Osteoblast (primary cell): ENCODE data around the gene LZTS3. TPM values are rescaled to one million over a fixed set of nuclear protein-coding genes. Genes with fewer than 3 reads are reported as not detected.

Source experiments
- DNase-seq: peaks from one replicate; pipeline ENCODE4 v3.0.0; 2011; ENCODE audit warnings: low spot score, mixed read lengths; ENCODE audit not compliant: insufficient read length; ENCODE audit errors: missing footprints
- H2AFZ ChIP-seq: 2 replicates; pipeline ENCODE4 v1.6.0; 2011; ENCODE audit warnings: mild to moderate bottlenecking, low read length
- H3K27ac ChIP-seq: 2 replicates; pipeline ENCODE4 v1.5.1; 2011; ENCODE audit warnings: mild to moderate bottlenecking, low read depth, low read length, moderate library complexity
- H3K27me3 ChIP-seq: 2 replicates; pipeline ENCODE4 v1.6.0; 2012; ENCODE audit warnings: mild to moderate bottlenecking, control low read depth, inconsistent platforms, low read length, moderate library complexity; ENCODE audit not compliant: insufficient read depth
- H3K36me3 ChIP-seq: 2 replicates; pipeline ENCODE4 v1.5.1; 2011; ENCODE audit warnings: mild to moderate bottlenecking, low read length, control low read depth, moderate library complexity; ENCODE audit not compliant: insufficient read depth
- H3K4me1 ChIP-seq: 2 replicates; pipeline ENCODE4 v1.5.1; 2011; ENCODE audit warnings: mild to moderate bottlenecking, low read length, control low read depth, moderate library complexity; ENCODE audit not compliant: insufficient read depth
- H3K4me2 ChIP-seq: 2 replicates; pipeline ENCODE4 v1.6.0; 2011; ENCODE audit warnings: mild to moderate bottlenecking, low read length; ENCODE audit not compliant: insufficient read depth
- H3K4me3 ChIP-seq: fragments of 200-600 bp; sonication (generic); 3 replicates; pipeline ENCODE4 v1.5.1; 2012; ENCODE audit warnings: mild to moderate bottlenecking, low read length, inconsistent platforms; ENCODE audit not compliant: insufficient read depth
- H3K79me2 ChIP-seq: 2 replicates; pipeline ENCODE4 v1.6.0; 2012; ENCODE audit warnings: mild to moderate bottlenecking, low read length, control low read depth, inconsistent platforms; ENCODE audit not compliant: insufficient read depth
- H3K9me3 ChIP-seq: 2 replicates; pipeline ENCODE4 v1.5.1; 2011; ENCODE audit warnings: low read depth, low read length, control low read depth
- H4K20me1 ChIP-seq: 2 replicates; pipeline ENCODE4 v1.6.0; 2012; ENCODE audit warnings: mild to moderate bottlenecking, low read length, control low read depth; ENCODE audit not compliant: insufficient read depth
- total RNA-seq: library from RNA; depleted of rRNA; stranded (reverse); fragments of >200 nt; gene quantifications from 2 replicates; pipeline ENCODE4 v1.2.3, GENCODE V29; 2012
- TF ChIP-seq, protein P1 (sequence below): IDR thresholded peaks from 2 replicates; pipeline ENCODE4 v1.5.1; 2011; ENCODE audit warnings: mild to moderate bottlenecking, low read depth, low read length, moderate library complexity; ENCODE audit errors: extremely low read depth

The LZTS3 gene
- total RNA-seq, 1 donor: 3.6 TPM

GRCh38 chr20:3161316-3162079 lies 11.9 kb downstream of the LZTS3 start:
- peak overlapping the region; percentile 41 for H2AFZ ChIP-seq
- no peak overlapping the region for H3K4me2 ChIP-seq
- H3K79me2 ChIP-seq: peaks cover 35% of the 10 kb centered on the region
- peaks cover 19% of the 10 kb centered on the region for H3K4me1 ChIP-seq
- H4K20me1 ChIP-seq: peaks cover 29% of the 10 kb centered on the region
- H3K9me3 ChIP-seq: no peaks in the 10 kb centered on the region
- H3K4me3 ChIP-seq: no peak overlapping the region
- TF ChIP-seq, protein P1, sequence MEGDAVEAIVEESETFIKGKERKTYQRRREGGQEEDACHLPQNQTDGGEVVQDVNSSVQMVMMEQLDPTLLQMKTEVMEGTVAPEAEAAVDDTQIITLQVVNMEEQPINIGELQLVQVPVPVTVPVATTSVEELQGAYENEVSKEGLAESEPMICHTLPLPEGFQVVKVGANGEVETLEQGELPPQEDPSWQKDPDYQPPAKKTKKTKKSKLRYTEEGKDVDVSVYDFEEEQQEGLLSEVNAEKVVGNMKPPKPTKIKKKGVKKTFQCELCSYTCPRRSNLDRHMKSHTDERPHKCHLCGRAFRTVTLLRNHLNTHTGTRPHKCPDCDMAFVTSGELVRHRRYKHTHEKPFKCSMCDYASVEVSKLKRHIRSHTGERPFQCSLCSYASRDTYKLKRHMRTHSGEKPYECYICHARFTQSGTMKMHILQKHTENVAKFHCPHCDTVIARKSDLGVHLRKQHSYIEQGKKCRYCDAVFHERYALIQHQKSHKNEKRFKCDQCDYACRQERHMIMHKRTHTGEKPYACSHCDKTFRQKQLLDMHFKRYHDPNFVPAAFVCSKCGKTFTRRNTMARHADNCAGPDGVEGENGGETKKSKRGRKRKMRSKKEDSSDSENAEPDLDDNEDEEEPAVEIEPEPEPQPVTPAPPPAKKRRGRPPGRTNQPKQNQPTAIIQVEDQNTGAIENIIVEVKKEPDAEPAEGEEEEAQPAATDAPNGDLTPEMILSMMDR: no peak
- no peak overlapping the region for H3K27ac ChIP-seq
- no peaks in the 10 kb centered on the region for H3K27me3 ChIP-seq
- DNase-seq: peak; percentile 80
- H3K36me3 ChIP-seq: no peaks in the 10 kb centered on the region

GRCh38 chr20:3160418-3160817 lies 12.9 kb downstream of the LZTS3 start:
- Histone ChIP-seq H3K27me3 (no peaks in the 10 kb centered on the region), H3K79me2 (peaks cover 46% of the 10 kb centered on the region), H3K27ac (no peak overlapping the region), H3K4me1 (peaks cover 19% of the 10 kb centered on the region), H4K20me1 (peaks cover 35% of the 10 kb centered on the region), H3K4me2 (peak overlapping the region; percentile 100), H3K9me3 (no peaks in the 10 kb centered on the region), H2AFZ (no peak overlapping the region), H3K36me3 (no peaks in the 10 kb centered on the region), H3K4me3 (no peak overlapping the region)
- peak; percentile 38 for DNase-seq
- TF ChIP-seq, protein P1: no peak

GRCh38 chr20:3158968-3159431 lies 14.3 kb downstream of the LZTS3 start:
- H4K20me1 ChIP-seq: peaks cover 40% of the 10 kb centered on the region
- peak; percentile 85 for DNase-seq

DNA sequence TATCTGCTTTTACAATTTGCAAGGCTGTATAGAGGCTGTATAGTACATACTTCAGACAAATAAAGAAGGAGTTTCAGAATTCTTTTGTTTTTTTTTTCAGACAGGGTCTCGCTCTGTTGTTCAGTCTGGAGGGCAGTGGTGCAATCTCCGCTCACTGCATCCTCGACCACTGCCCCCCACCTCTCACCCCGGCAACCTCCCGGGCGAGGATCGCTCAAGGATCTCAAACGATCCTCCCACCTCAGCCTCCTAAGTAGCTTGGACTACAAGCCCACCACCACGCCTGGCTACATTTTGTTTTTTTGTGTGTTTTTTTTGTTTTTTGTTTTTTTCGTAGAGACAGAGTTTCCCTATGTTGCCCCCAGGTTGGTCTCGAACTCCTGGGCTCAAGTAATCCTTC lies 15.5 kb downstream of the LZTS3 start:
- H3K9me3 ChIP-seq: no peaks in the 10 kb centered on the region
- H3K36me3 ChIP-seq: peaks cover 8% of the 10 kb centered on the region
- no peaks in the 10 kb centered on the region for H3K27me3 ChIP-seq
- peak overlapping the region; percentile 100 for H3K4me2 ChIP-seq
- H3K4me3 ChIP-seq: peak overlapping the region; percentile 37
- TF ChIP-seq, protein P1: no peak
- peak overlapping the region; percentile 41 for H3K27ac ChIP-seq
- H3K4me1 ChIP-seq: peaks cover 19% of the 10 kb centered on the region
- H4K20me1 ChIP-seq: peaks cover 49% of the 10 kb centered on the region
- H2AFZ ChIP-seq: no peak overlapping the region
- H3K79me2 ChIP-seq: peaks cover 70% of the 10 kb centered on the region
- DNase-seq: no peak

More at GRCh38 chr20:3158968-3159431, 14.3 kb downstream of the LZTS3 start:
- peaks cover 58% of the 10 kb centered on the region for H3K79me2 ChIP-seq
- TF ChIP-seq, protein P1: no peak
- H3K9me3 ChIP-seq: no peaks in the 10 kb centered on the region
- peaks cover 19% of the 10 kb centered on the region for H3K4me1 ChIP-seq
- peak overlapping the region; percentile 95 for H3K27ac ChIP-seq
- H3K4me3 ChIP-seq: peak overlapping the region; percentile 96
- H3K36me3 ChIP-seq: peaks cover 5% of the 10 kb centered on the region
- H3K4me2 ChIP-seq: peak overlapping the region; percentile 100
- no peaks in the 10 kb centered on the region for H3K27me3 ChIP-seq
- H2AFZ ChIP-seq: peak overlapping the region; percentile 96
